Astrocyte (in vitro differentiated cells and primary cell): ENCODE results near the gene TM7SF3.

ENCODE experiments used
- CTCF ChIP-seq: IDR thresholded peaks from 2 replicates; pipeline ENCODE4 v1.5.1; 2011; ENCODE audit warnings: low read depth, mild to moderate bottlenecking, inconsistent platforms, low read length, moderate library complexity; ENCODE audit not compliant: insufficient read depth
- EZH2 ChIP-seq: IDR thresholded peaks from 2 replicates; pipeline ENCODE4 v1.6.1; 2012; ENCODE audit warnings: mild to moderate bottlenecking, low read length, inconsistent platforms; ENCODE audit not compliant: insufficient read depth

DNA sequence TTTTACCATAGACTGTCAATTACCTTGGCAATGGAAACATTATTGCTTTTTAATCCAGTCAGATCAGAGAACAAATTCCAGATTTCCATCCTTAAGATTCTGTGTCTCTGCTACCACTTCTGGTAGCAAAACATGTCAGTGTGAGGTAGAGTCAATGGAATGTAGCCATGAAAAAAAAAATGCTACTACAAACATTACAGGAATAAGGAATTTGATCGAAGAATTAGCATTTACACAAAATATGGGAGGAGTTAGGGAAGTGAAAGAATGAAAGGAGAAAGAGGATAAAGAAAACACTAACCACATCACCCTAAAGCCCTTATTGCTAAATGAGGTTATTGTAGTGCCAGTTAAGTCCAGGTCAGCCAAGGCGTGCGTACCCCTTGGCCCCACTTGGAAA is 17.3 kb upstream of the TM7SF3 start:
- TF ChIP-seq CTCF (no peak), EZH2 (no peak)
